Ovary (tissue), 9 donors: ENCODE results near the gene IPCEF1. TPM values are rescaled to one million over a fixed set of nuclear protein-coding genes. Genes with fewer than 3 reads are reported as not detected.

ENCODE experiments used
- DNase-seq, 5 donors: peaks; one replicate each; pipeline ENCODE4 v3.0.0-alpha.2; 2019 to 2020
- H3K27ac ChIP-seq, 2 donors: fragments of 200-600 bp; one replicate each; pipeline versions ENCODE4 v1.5.1 to v1.8.0; 2019 to 2022
- H3K27me3 ChIP-seq: fragments of 200-600 bp; one replicate; pipeline ENCODE4 v1.8.0; 2022
- H3K36me3 ChIP-seq: fragments of 200-600 bp; sonication (generic); one replicate; pipeline ENCODE4 v1.5.1; 2019
- H3K4me1 ChIP-seq: one replicate; pipeline ENCODE4 v1.8.1; 2013; ENCODE audit warnings: mild to moderate bottlenecking, moderate library complexity; ENCODE audit not compliant: insufficient read depth
- H3K4me3 ChIP-seq: fragments of 200-600 bp; sonication (generic); one replicate; pipeline ENCODE4 v1.5.1; 2017
- H3K9me3 ChIP-seq, 2 donors: fragments of 200-600 bp in 1 of 2; sonication (generic) in 1 of 2; one replicate each; pipeline versions ENCODE4 v1.5.1 to v1.8.1; 2013 to 2019; ENCODE audit warnings: mild to moderate bottlenecking in 1 of 2, moderate library complexity in 1 of 2
- CTCF ChIP-seq, 3 donors: fragments of 450-650 bp in 2 of 3; fragments of 200-600 bp in 1 of 3; IDR thresholded peaks; one replicate each; pipeline versions ENCODE4 v1.5.1 to v1.8.0; 2016 to 2022; ENCODE audit warnings: antibody characterized with exemption in 3 of 3, mild to moderate bottlenecking in 1 of 3
- EP300 ChIP-seq: sonication (generic); formaldehyde crosslinking; IDR thresholded peaks from one replicate; pipeline ENCODE4 v1.6.1; 2017; ENCODE audit warnings: antibody characterized with exemption
- POLR2A ChIP-seq: fragments of 450-650 bp; IDR thresholded peaks from one replicate; pipeline ENCODE4 v1.6.1; 2017; ENCODE audit warnings: antibody characterized with exemption, mild to moderate bottlenecking, moderate library complexity
- WGBS, 3 donors: extraction: QIAGEN DNeasy Blood & Tissue Kit in 1 of 3; methylation state at CpG; one replicate each; pipeline versions ENCODE4 v1.1.5 to v1.1.7; 2013 to 2017; 5-methylcytosine and 5-hydroxymethylcytosine counted together
- intact Hi-C, 4 donors: fragments of 100-400 bp; cut with DNase I; formaldehyde crosslinking; loops; one replicate each; pipeline versions ENCODE4 v1.11.0 to v1.15.1; 2022 to 2023
- polyA plus RNA-seq, 2 donors: library from polyadenylated mRNA; stranded (reverse); fragments of 200-250 nt in 1 of 2; fragments of 350-450 nt in 1 of 2; fragmentation: Illumina TruSeq in 1 of 2; extraction: RNeasy Lipid Tissue Mini Kit (QIAGEN cat#74804) in 1 of 2; gene quantifications; one replicate each; pipeline ENCODE4 v1.2.3, GENCODE V29; 2013 to 2014
- total RNA-seq, 7 donors: library from RNA; depleted of rRNA in 2 of 7; stranded (reverse); fragments of >200 nt in 2 of 7; fragmentation: NEBNext Ultra II Directional in 3 of 7; extraction: Animal tissue kit (Norgen Biotek cat#: 25700) in 3 of 7; gene quantifications; one replicate each; pipeline versions ENCODE4 v1.1.0 to v1.2.4, GENCODE V29; 2016 to 2023
- donor health status: DM: no; HTN: no; CAD: no; lungs with moderate emphysema.
- donor health status: DM: no; HTN: no; CAD: no.
- donor health status: Bipolar disorder and iron deficiency.
- donor health status: DM: yes; HTN: yes; CAD: no.
- donor health status: DM: no; HTN: no; CAD: no.
- donor health status: DM: yes; HTN: yes; CAD: no.

Gene IPCEF1
- total and polyA plus RNA-seq, 9 donors = 1.3 to 3.4 (median 1.9) TPM

DNA sequence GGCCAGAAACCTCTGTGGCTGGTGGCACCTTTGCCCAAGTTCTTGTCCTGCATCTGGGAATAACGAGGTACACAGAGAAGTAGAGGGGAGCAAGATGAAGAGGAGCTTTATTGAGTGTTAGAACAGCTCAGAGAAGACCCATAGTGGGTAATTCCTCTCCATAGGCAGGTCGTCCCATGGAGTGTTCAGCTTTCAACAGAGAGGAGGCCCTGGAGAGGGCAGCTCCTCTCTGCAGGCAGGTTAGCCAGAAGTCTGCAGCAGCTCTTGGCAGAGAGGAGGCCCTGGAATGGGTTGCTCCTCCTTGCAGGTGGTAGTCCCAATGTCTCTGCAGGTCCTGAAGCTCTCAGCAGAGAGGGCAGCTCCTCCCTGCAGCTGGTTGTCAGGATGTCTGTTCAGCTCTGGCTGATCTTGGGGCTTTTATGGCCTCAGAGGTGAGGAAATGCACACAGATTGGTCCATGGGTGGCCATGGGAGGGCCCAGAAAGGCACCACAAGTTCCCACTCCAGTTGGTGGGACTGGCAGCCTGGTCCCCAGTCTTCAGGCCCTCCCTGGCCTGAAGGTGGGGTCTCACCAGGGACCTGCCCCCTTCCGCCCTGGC lies 89.0 kb downstream of the IPCEF1 start:
- no peaks in the 10 kb centered on the region for H3K4me1 ChIP-seq
- intact Hi-C loops = no loop called here
- WGBS, 3 donors = 78 to 91% (median 88%) methylated on average over 3 of the region's 3 CpGs
- H3K36me3 ChIP-seq = no peaks in the 10 kb centered on the region
- H3K27ac ChIP-seq = no peak overlapping the region
- no peak for TF ChIP-seq POLR2A
- no peak for TF ChIP-seq EP300
- TF ChIP-seq CTCF (IDR thresholded peaks at IDR 0.05) = no peak
- no peaks in the 10 kb centered on the region for H3K27me3 ChIP-seq
- no peak overlapping the region for H3K4me3 ChIP-seq
- DNase-seq = no peak
- H3K9me3 ChIP-seq = no peaks in the 10 kb centered on the region

DNA sequence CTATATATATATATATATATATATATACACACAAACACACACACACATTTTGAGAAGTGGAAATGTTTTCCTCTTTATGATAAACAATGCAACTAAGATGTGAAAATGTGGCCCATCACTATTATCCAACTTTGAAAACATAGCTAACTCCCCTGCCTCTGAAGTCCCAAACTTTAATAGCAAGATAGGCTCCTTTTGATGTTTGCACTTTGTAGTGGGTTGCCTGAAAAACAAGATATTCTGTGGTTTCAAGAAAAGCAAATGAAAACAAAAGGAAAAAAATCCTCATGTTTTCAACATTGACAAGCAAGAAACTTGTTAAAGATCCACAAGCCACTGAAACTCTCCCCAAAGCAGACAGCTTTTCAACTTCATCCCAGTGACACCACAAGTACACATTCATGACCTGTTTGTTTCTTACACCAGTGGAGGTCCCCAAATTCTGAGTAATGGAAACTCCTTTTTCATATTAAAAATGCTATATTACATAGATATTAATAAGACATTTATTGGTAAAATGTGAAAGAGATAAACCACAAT lies 90.0 kb downstream of the IPCEF1 start:
- TF ChIP-seq POLR2A (no peak), EP300 (no peak), CTCF (IDR thresholded peaks at IDR 0.05) (no peak)
- Histone ChIP-seq H3K4me1 (no peaks in the 10 kb centered on the region), H3K27ac (no peak overlapping the region), H3K4me3 (no peak overlapping the region), H3K9me3 (no peaks in the 10 kb centered on the region), H3K27me3 (no peaks in the 10 kb centered on the region), H3K36me3 (no peaks in the 10 kb centered on the region)
- intact Hi-C loops = no loop called here
- DNase-seq = no peak

GRCh38 chr6:154261688-154262397 lies 94.8 kb downstream of the IPCEF1 start:
- Histone ChIP-seq H3K36me3 (no peaks in the 10 kb centered on the region), H3K9me3 (no peaks in the 10 kb centered on the region), H3K4me1 (no peaks in the 10 kb centered on the region), H3K4me3 (no peak overlapping the region), H3K27me3 (no peaks in the 10 kb centered on the region), H3K27ac (no peak overlapping the region)
- no peak for TF ChIP-seq POLR2A
- TF ChIP-seq CTCF (IDR thresholded peaks at IDR 0.05) = no peak
- no peak for TF ChIP-seq EP300
- WGBS, 3 donors = 85 to 92% (median 91%) methylated on average over 7 of the region's 7 CpGs
- intact Hi-C loops = no loop called here
- DNase-seq = no peak

DNA sequence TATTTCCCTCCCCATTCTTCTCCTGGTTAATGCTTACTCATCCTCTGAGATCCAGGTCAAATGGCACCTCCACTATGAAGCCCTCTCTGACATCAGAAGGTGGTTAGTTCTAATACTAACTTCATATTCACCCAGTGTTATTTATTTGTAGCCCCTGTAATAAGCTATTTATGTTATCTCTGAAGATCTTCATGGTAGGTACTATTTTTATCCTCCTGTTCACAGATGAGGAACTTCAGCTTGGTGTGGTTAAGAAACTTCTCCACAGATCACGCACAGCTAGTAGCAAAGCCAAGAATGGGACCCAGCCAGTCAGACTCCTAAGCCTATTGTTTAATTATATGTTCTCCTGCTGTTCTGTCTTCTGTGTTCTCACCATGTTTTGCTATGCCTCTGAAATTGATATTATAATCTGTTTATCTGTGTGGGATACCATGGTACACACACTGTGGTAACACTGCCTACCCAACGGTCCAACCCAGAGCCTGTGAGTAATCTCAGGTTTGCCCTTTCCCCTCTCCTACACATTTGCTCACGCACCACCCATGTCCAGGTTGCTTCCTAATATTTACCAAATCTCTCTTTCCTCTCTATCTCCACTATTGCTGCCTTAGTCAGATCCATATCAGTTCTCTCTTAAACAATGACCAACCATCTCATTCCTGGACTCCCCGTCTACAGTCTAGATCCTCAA lies 98.4 kb downstream of the IPCEF1 start:
- TF ChIP-seq CTCF (IDR thresholded peaks at IDR 0.05) = no peak
- no peak for TF ChIP-seq EP300
- no peak for TF ChIP-seq POLR2A
- no peak for DNase-seq
- H3K4me1 ChIP-seq = no peaks in the 10 kb centered on the region
- intact Hi-C loops = no loop called here
- 85 to 98% (median 90%) methylated on average over 4 of the region's 4 CpGs for WGBS, 3 donors
- no peaks in the 10 kb centered on the region for H3K9me3 ChIP-seq
- H3K27ac ChIP-seq = no peak overlapping the region
- H3K36me3 ChIP-seq = no peaks in the 10 kb centered on the region
- no peak overlapping the region for H3K4me3 ChIP-seq
- no peaks in the 10 kb centered on the region for H3K27me3 ChIP-seq
